Nephron progenitor cell (in vitro differentiated cells): ENCODE data around the gene PIP5K1B.

Source experiments
- DNase-seq: peaks from one replicate; pipeline ENCODE4 v3.0.0; 2021
- H3K27ac Mint-ChIP-seq: 2 replicates; pipeline ENCODE4 v1.8.0; 2021; ENCODE audit warnings: mild to moderate bottlenecking, moderate library complexity, mixed read lengths
- H3K27me3 Mint-ChIP-seq: 2 replicates; pipeline ENCODE4 v1.8.0; 2021; ENCODE audit warnings: mild to moderate bottlenecking, low read depth, mixed read lengths; ENCODE audit not compliant: poor library complexity
- H3K36me3 Mint-ChIP-seq: 2 replicates; pipeline ENCODE4 v1.8.0; 2021; ENCODE audit warnings: low read depth, mixed read lengths
- H3K4me1 Mint-ChIP-seq: 2 replicates; pipeline ENCODE4 v1.8.0; 2021; ENCODE audit warnings: mixed read lengths
- H3K4me3 Mint-ChIP-seq: 2 replicates; pipeline ENCODE4 v1.8.0; 2021; ENCODE audit warnings: mild to moderate bottlenecking, moderate library complexity, mixed read lengths
- H3K9me3 Mint-ChIP-seq: 2 replicates; pipeline ENCODE4 v1.8.0; 2021; ENCODE audit warnings: mild to moderate bottlenecking, moderate library complexity, mixed read lengths
- TF ChIP-seq, protein P1 (sequence below): fragments of 200-600 bp; sonication (generic); IDR thresholded peaks from 2 replicates; pipeline ENCODE4 v1.5.0; 2021; ENCODE audit warnings: antibody characterized with exemption

Gene PIP5K1B

DNA sequence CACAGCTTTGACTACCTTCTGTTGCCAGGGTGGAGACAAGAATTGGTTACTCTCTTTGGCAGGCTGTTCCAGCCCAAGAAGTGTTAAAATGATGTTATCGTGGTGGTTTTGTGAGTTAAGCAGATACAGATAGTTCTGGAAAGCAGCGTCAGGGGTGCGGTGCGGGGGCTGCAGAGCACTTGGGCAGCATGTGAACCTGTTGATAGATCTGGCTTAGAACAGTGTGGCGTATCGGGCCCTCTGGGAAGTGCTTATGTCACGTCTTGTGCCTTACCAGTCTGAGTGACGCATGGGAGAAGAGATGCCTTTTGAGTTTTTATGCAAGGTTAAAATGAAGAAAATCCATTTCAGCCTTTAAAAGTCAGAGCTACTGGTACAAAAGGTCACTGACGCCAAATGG, 156.4 kb downstream of the PIP5K1B start:
- H3K27me3 Mint-ChIP-seq = no peaks in the 10 kb centered on the region
- peak overlapping the region; percentile 2 for H3K27ac Mint-ChIP-seq
- TF ChIP-seq, protein P1, sequence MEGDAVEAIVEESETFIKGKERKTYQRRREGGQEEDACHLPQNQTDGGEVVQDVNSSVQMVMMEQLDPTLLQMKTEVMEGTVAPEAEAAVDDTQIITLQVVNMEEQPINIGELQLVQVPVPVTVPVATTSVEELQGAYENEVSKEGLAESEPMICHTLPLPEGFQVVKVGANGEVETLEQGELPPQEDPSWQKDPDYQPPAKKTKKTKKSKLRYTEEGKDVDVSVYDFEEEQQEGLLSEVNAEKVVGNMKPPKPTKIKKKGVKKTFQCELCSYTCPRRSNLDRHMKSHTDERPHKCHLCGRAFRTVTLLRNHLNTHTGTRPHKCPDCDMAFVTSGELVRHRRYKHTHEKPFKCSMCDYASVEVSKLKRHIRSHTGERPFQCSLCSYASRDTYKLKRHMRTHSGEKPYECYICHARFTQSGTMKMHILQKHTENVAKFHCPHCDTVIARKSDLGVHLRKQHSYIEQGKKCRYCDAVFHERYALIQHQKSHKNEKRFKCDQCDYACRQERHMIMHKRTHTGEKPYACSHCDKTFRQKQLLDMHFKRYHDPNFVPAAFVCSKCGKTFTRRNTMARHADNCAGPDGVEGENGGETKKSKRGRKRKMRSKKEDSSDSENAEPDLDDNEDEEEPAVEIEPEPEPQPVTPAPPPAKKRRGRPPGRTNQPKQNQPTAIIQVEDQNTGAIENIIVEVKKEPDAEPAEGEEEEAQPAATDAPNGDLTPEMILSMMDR = no peak
- H3K4me1 Mint-ChIP-seq = peaks cover 25% of the 10 kb centered on the region
- DNase-seq = no peak
- H3K9me3 Mint-ChIP-seq = no peaks in the 10 kb centered on the region
- H3K36me3 Mint-ChIP-seq = no peaks in the 10 kb centered on the region
- no peak overlapping the region for H3K4me3 Mint-ChIP-seq

DNA sequence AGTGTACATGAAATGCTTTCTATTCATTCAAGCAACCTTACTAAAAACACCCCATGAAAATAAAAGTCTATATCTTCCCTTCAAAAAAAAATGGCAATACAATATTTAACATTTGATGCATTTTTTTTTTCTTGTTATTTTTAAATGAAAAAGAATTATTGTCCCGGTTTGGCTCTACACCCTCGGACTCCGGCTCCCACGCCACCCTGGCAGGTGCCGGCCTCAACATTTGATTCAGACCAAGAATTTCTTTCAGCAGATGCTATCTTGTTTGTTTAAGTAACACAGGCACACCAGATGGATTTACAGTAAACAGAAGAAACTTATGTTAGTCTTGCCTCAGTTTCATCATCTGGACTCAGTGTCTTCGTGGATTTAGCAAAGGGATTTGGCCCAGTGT, 162.0 kb downstream of the PIP5K1B start:
- Mint-ChIP-seq H3K4me1 (peaks cover 34% of the 10 kb centered on the region), H3K27me3 (no peaks in the 10 kb centered on the region), H3K9me3 (no peaks in the 10 kb centered on the region), H3K4me3 (no peak overlapping the region), H3K27ac (no peak overlapping the region), H3K36me3 (no peaks in the 10 kb centered on the region)
- TF ChIP-seq, protein P1 = no peak
- no peak for DNase-seq

DNA sequence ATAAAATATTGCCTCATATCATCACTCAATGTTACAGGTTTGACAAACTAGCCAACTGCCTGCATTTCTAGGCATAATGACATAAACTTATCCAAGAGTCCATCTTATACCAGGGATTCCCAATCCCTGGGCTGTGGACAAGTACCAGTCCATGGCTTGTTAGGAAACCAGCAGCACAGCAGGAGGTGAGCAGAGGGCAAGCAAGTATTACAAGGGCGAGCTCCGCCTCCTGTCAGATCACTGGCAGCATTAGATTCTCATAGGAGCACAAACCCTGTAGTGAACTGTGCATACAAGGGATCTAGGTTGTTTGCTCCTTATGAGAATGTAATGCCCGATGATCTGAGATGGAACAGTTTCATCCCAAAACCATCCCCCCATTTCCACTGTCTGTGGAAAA, 164.0 kb downstream of the PIP5K1B start:
- H3K9me3 Mint-ChIP-seq = no peaks in the 10 kb centered on the region
- no peak for DNase-seq

DNA sequence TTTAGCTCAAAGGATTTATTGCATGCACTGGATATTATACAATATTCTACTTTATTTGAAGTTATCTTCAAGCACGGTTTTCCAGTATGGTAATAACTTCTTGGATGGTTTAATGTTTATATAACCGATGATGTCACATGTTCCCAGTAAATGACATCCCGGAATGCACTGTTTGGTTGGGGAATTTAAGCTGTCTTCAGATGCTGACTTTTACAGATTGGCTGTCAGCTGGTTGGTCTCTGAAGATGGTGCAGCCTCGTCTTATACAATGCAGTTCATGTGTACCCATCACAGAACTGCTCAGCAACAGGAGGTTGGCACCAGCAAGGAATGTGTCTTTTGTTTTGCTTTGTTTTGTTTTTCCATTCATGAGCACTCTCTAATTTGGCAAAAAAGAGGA, 165.0 kb downstream of the PIP5K1B start:
- Mint-ChIP-seq H3K4me1 (peaks cover 46% of the 10 kb centered on the region), H3K27me3 (no peaks in the 10 kb centered on the region), H3K9me3 (no peaks in the 10 kb centered on the region), H3K4me3 (no peak overlapping the region), H3K36me3 (no peaks in the 10 kb centered on the region), H3K27ac (no peak overlapping the region)
- TF ChIP-seq, protein P1 = no peak
- no peak for DNase-seq

More for the DNA sequence above, 164.0 kb downstream of the PIP5K1B start:
- no peaks in the 10 kb centered on the region for H3K27me3 Mint-ChIP-seq
- no peaks in the 10 kb centered on the region for H3K36me3 Mint-ChIP-seq
- TF ChIP-seq, protein P1 = no peak
- H3K4me3 Mint-ChIP-seq = no peak overlapping the region
- H3K4me1 Mint-ChIP-seq = peaks cover 39% of the 10 kb centered on the region
- no peak overlapping the region for H3K27ac Mint-ChIP-seq

DNA sequence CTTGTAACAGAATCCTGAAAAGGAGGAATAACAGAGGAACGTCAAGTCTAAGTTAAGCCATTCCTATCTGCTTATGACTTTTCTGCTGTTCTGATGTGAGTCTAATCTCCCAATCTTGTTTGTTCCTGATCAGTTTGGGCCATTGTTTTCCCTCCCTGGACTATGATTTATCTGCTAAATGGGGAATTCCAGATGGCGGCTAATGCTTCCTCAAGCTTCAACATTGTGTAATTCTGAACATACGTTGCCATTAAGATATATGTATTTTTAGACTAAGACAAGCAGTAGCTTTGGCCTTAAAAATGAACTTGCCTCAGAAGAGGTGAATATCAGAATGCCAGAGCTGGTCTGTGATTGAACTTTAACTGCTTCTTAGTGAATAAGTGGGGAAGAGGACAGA, 166.2 kb downstream of the PIP5K1B start:
- Mint-ChIP-seq H3K4me3 (no peak overlapping the region), H3K27ac (no peak overlapping the region), H3K36me3 (no peaks in the 10 kb centered on the region), H3K4me1 (peaks cover 48% of the 10 kb centered on the region), H3K9me3 (no peaks in the 10 kb centered on the region), H3K27me3 (no peaks in the 10 kb centered on the region)
- no peak for DNase-seq
- TF ChIP-seq, protein P1 = no peak

DNA sequence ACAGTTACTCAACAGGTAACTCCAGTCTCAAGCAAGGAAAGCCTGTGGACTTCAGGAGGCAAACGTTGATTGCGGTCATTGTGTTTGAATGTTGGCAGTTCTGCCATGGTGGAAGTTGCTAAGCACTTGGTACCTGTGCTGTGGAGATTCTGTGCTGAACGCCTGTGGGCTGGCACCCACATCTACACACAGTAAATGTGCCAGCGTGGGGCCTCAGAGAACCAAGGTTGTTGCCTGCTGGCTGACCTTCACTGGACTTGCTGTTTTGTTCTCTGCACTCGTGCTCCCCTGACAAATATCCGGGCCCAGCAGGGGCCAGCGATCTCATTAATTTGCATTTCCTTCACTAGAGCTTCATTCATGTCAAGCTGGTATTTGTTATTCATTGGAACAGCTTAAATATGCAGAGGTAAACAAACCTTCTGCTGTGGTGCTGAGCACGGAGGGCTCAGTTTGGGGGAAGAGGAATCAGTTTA, 167.0 kb downstream of the PIP5K1B start:
- no peak for DNase-seq
- no peak overlapping the region for H3K4me3 Mint-ChIP-seq
- peaks cover 50% of the 10 kb centered on the region for H3K4me1 Mint-ChIP-seq
- H3K27ac Mint-ChIP-seq = no peak overlapping the region
- TF ChIP-seq, protein P1 = no peak
- H3K9me3 Mint-ChIP-seq = no peaks in the 10 kb centered on the region
- H3K27me3 Mint-ChIP-seq = no peaks in the 10 kb centered on the region
- no peaks in the 10 kb centered on the region for H3K36me3 Mint-ChIP-seq
